ENCODE data around the gene FAM20A. TPM values are rescaled to one million over a fixed set of nuclear protein-coding genes. Genes with fewer than 3 reads are reported as not detected.

Gene FAM20A
- total RNA-seq, 1 donor from 2014 or later: 0.14 TPM

GRCh38 chr17:68581863-68582645 lies 19.1 kb downstream of the FAM20A start:
- DNase-seq (ENCODE audit: low read depth) (no peak), FAIRE-seq (no peak)
- H3K27ac Mint-ChIP-seq (ENCODE audit: unreplicated experiment): no peak overlapping the region
- no peak overlapping the region for H3K4me3 Mint-ChIP-seq (ENCODE audit: unreplicated experiment)
- Histone ChIP-seq H3K4me1 (ENCODE audit: insufficient read depth, low read length) (no peaks in the 10 kb centered on the region), H3K36me3 (ENCODE audit: insufficient read depth, low read length) (no peaks in the 10 kb centered on the region), H3K27me3 (ENCODE audit: insufficient read depth, low read length) (no peaks in the 10 kb centered on the region), H3K79me2 (ENCODE audit: insufficient read depth, low read length) (no peaks in the 10 kb centered on the region), H3K4me3 (ENCODE audit: insufficient read depth, low read depth, low read length) (no peak overlapping the region), H2AFZ (ENCODE audit: low read depth, low read length) (no peak overlapping the region), H3K9ac (ENCODE audit: low read length) (no peak overlapping the region), H4K20me1 (ENCODE audit: insufficient read depth, low read length) (no peaks in the 10 kb centered on the region), H3K4me2 (ENCODE audit: low read length) (no peak overlapping the region), H3K27ac (ENCODE audit: low read depth, low read length) (no peak overlapping the region), H3K9me3 (ENCODE audit: insufficient read depth, low read depth, low read length) (peaks cover 2% of the 10 kb centered on the region)
- TF ChIP-seq EZH2 (IDR thresholded peaks at IDR 0.05; ENCODE audit: insufficient read depth, low read length): no peak
- no peak for TF ChIP-seq CTCF (IDR thresholded peaks at IDR 0.05; ENCODE audit: insufficient read depth, low read depth, low read length)
- H3K27me3 Mint-ChIP-seq (ENCODE audit: low read depth, unreplicated experiment): peaks cover 5% of the 10 kb centered on the region
- no peaks in the 10 kb centered on the region for H3K36me3 Mint-ChIP-seq (ENCODE audit: low read depth, unreplicated experiment)
- no peaks in the 10 kb centered on the region for H3K9me3 Mint-ChIP-seq (ENCODE audit: unreplicated experiment)
- H3K4me1 Mint-ChIP-seq (ENCODE audit: low read depth, unreplicated experiment): peaks cover 2% of the 10 kb centered on the region

- H2AFZ ChIP-seq (ENCODE audit: low read depth, low read length): no peak overlapping the region
- H3K4me1 Mint-ChIP-seq (ENCODE audit: low read depth, unreplicated experiment): peaks cover 7% of the 10 kb centered on the region
- no peak overlapping the region for H3K9ac ChIP-seq (ENCODE audit: low read length)
Observed at GRCh38 chr17:68580236-68580770, 20.9 kb downstream of the FAM20A start.

More at GRCh38 chr17:68580236-68580770, 20.9 kb downstream of the FAM20A start:
- H3K27me3 ChIP-seq (ENCODE audit: insufficient read depth, low read length): no peaks in the 10 kb centered on the region
- no peak overlapping the region for H3K27ac ChIP-seq (ENCODE audit: low read depth, low read length)
- H3K4me1 ChIP-seq (ENCODE audit: insufficient read depth, low read length): no peaks in the 10 kb centered on the region
- H3K27ac Mint-ChIP-seq (ENCODE audit: unreplicated experiment): no peak overlapping the region
- DNase-seq (ENCODE audit: low read depth) (peak; percentile 40), FAIRE-seq (no peak)
- H3K4me3 Mint-ChIP-seq (ENCODE audit: unreplicated experiment): no peak overlapping the region
- no peaks in the 10 kb centered on the region for H3K36me3 ChIP-seq (ENCODE audit: insufficient read depth, low read length)
- no peaks in the 10 kb centered on the region for H3K9me3 ChIP-seq (ENCODE audit: insufficient read depth, low read depth, low read length)
- TF ChIP-seq CTCF (IDR thresholded peaks at IDR 0.05; ENCODE audit: insufficient read depth, low read depth, low read length) (no peak), EZH2 (IDR thresholded peaks at IDR 0.05; ENCODE audit: insufficient read depth, low read length) (no peak)
- peaks cover 5% of the 10 kb centered on the region for H3K27me3 Mint-ChIP-seq (ENCODE audit: low read depth, unreplicated experiment)
- no peaks in the 10 kb centered on the region for H3K36me3 Mint-ChIP-seq (ENCODE audit: low read depth, unreplicated experiment)
- no peak overlapping the region for H3K4me2 ChIP-seq (ENCODE audit: low read length)
- no peak overlapping the region for H3K4me3 ChIP-seq (ENCODE audit: insufficient read depth, low read depth, low read length)
- no peaks in the 10 kb centered on the region for H3K79me2 ChIP-seq (ENCODE audit: insufficient read depth, low read length)
- H3K9me3 Mint-ChIP-seq (ENCODE audit: unreplicated experiment): no peaks in the 10 kb centered on the region
- no peaks in the 10 kb centered on the region for H4K20me1 ChIP-seq (ENCODE audit: insufficient read depth, low read length)
